Activated T-helper 1 cell treated with anti-CD3 and anti-CD28 coated beads, Interleukin-12 subunit alpha, Interleukin-12 subunit beta, Interleukin-2, Interleukin-4 antibody, amounts not matched to agents 30 ng/mL and 10 ng/mL and 1 ng/mL, durations not matched to agents 14 hours and 24 hours and 36 hours (primary cell): ENCODE results near the gene STX18. TPM values are rescaled to one million over a fixed set of nuclear protein-coding genes. Genes with fewer than 3 reads are reported as not detected.
A peak's percentile ranks its signal among the peaks of the same experiment; 100 is the strongest.

Experiments
- DNase-seq: peaks from one replicate; pipeline ENCODE4 v3.0.0; 2021; ENCODE audit warnings: low spot score
- H3K27ac Mint-ChIP-seq: one replicate; pipeline ENCODE4 v1.8.0; 2021; ENCODE audit warnings: mild to moderate bottlenecking, mixed read lengths
- H3K27me3 Mint-ChIP-seq: one replicate; pipeline ENCODE4 v1.8.0; 2022; ENCODE audit warnings: mild to moderate bottlenecking, moderate library complexity, mixed read lengths; ENCODE audit not compliant: insufficient read depth
- H3K36me3 Mint-ChIP-seq: one replicate; pipeline ENCODE4 v1.8.0; 2021; ENCODE audit warnings: low read depth, mixed read lengths
- H3K4me1 Mint-ChIP-seq: one replicate; pipeline ENCODE4 v1.8.0; 2021; ENCODE audit warnings: low read depth, mixed read lengths
- H3K4me3 Mint-ChIP-seq: one replicate; pipeline ENCODE4 v1.8.0; 2021; ENCODE audit warnings: mild to moderate bottlenecking, moderate library complexity, mixed read lengths
- H3K9me3 Mint-ChIP-seq: one replicate; pipeline ENCODE4 v1.8.0; 2021; ENCODE audit warnings: mixed read lengths
- intact Hi-C: fragments of 100-400 bp; cut with micrococcal nuclease; formaldehyde crosslinking; loops from one replicate; pipeline ENCODE4 v1.15.1; 2024
- total RNA-seq: library from RNA; stranded (reverse); gene quantifications from 2 replicates; pipeline ENCODE4 v1.2.3, GENCODE V29; 2022

STX18 gene
- total RNA-seq, 1 donor from 2014 or later: 35.4 TPM

GRCh38 chr4:4387531-4388310 lies 154.1 kb downstream of the STX18 start:
- intact Hi-C loops: no loop called here
- Mint-ChIP-seq H3K4me1 (peaks cover 5% of the 10 kb centered on the region), H3K9me3 (no peaks in the 10 kb centered on the region), H3K27me3 (peaks cover 38% of the 10 kb centered on the region), H3K4me3 (peak overlapping the region; percentile 39), H3K27ac (no peak overlapping the region), H3K36me3 (no peaks in the 10 kb centered on the region)
- no peak for DNase-seq

GRCh38 chr4:4386736-4387392 lies 155.0 kb downstream of the STX18 start, which contains the start of gene NSG1:
Gene NSG1, plus strand, starts transcription at chr4:4387102. Its CDS starts 528 bp downstream, at chr4:4387630.
- H3K27me3 Mint-ChIP-seq: peaks cover 44% of the 10 kb centered on the region
- no peak for DNase-seq
- intact Hi-C loops: no loop called here
- no peak within 1 kb of the TSS for H3K27ac Mint-ChIP-seq
- peak within 1 kb of the TSS; percentile 68 for H3K4me3 Mint-ChIP-seq
- H3K36me3 Mint-ChIP-seq: no peaks in the 10 kb centered on the region
- H3K9me3 Mint-ChIP-seq: no peaks in the 10 kb centered on the region
- H3K4me1 Mint-ChIP-seq: peaks cover 5% of the 10 kb centered on the region

GRCh38 chr4:4386296-4386735 lies 155.5 kb downstream of the STX18 start:
- DNase-seq: no peak
- H3K27me3 Mint-ChIP-seq: peaks cover 42% of the 10 kb centered on the region

GRCh38 chr4:4385729-4386295 lies 156.0 kb downstream of the STX18 start:
- no peak for DNase-seq
- no peak overlapping the region for H3K4me3 Mint-ChIP-seq
- peaks cover 45% of the 10 kb centered on the region for H3K27me3 Mint-ChIP-seq
- no peaks in the 10 kb centered on the region for H3K36me3 Mint-ChIP-seq
- intact Hi-C loops: no loop called here
- H3K4me1 Mint-ChIP-seq: peaks cover 5% of the 10 kb centered on the region
- no peaks in the 10 kb centered on the region for H3K9me3 Mint-ChIP-seq
- H3K27ac Mint-ChIP-seq: no peak overlapping the region

More at GRCh38 chr4:4386296-4386735, 155.5 kb downstream of the STX18 start:
- intact Hi-C loops: no loop called here
- no peaks in the 10 kb centered on the region for H3K36me3 Mint-ChIP-seq
- peaks cover 5% of the 10 kb centered on the region for H3K4me1 Mint-ChIP-seq
- peak overlapping the region; percentile 68 for H3K4me3 Mint-ChIP-seq
- H3K27ac Mint-ChIP-seq: no peak overlapping the region
- no peaks in the 10 kb centered on the region for H3K9me3 Mint-ChIP-seq

GRCh38 chr4:4384837-4385236 lies 157.0 kb downstream of the STX18 start:
- Mint-ChIP-seq H3K36me3 (no peaks in the 10 kb centered on the region), H3K27me3 (peaks cover 45% of the 10 kb centered on the region), H3K9me3 (no peaks in the 10 kb centered on the region), H3K4me1 (peaks cover 5% of the 10 kb centered on the region), H3K27ac (no peak overlapping the region), H3K4me3 (no peak overlapping the region)
- intact Hi-C loops: no loop called here
- no peak for DNase-seq

- Mint-ChIP-seq H3K27ac (no peak overlapping the region), H3K4me1 (peaks cover under 1% of the 10 kb centered on the region), H3K9me3 (no peaks in the 10 kb centered on the region), H3K4me3 (no peak overlapping the region), H3K36me3 (no peaks in the 10 kb centered on the region), H3K27me3 (peaks cover 34% of the 10 kb centered on the region)
- intact Hi-C loops: no loop called here
- DNase-seq: no peak
Measured at GRCh38 chr4:4383085-4383484, 158.8 kb downstream of the STX18 start.

GRCh38 chr4:4379540-4380087 lies 162.2 kb downstream of the STX18 start:
- no peak for DNase-seq
- Mint-ChIP-seq H3K4me3 (no peak overlapping the region), H3K27me3 (peaks cover 22% of the 10 kb centered on the region), H3K4me1 (no peaks in the 10 kb centered on the region), H3K9me3 (no peaks in the 10 kb centered on the region), H3K36me3 (no peaks in the 10 kb centered on the region), H3K27ac (no peak overlapping the region)
- intact Hi-C loops: no loop called here

- Mint-ChIP-seq H3K4me3 (no peak overlapping the region), H3K36me3 (no peaks in the 10 kb centered on the region), H3K9me3 (peaks cover 3% of the 10 kb centered on the region), H3K27ac (no peak overlapping the region), H3K27me3 (peaks cover 12% of the 10 kb centered on the region), H3K4me1 (no peaks in the 10 kb centered on the region)
- intact Hi-C loops: no loop called here
- no peak for DNase-seq
Measured at GRCh38 chr4:4377732-4378460, 164.0 kb downstream of the STX18 start.

- no peak for DNase-seq
- H3K4me3 Mint-ChIP-seq: no peak overlapping the region
- H3K36me3 Mint-ChIP-seq: no peaks in the 10 kb centered on the region
- peaks cover 3% of the 10 kb centered on the region for H3K9me3 Mint-ChIP-seq
- no peaks in the 10 kb centered on the region for H3K4me1 Mint-ChIP-seq
- peaks cover 9% of the 10 kb centered on the region for H3K27me3 Mint-ChIP-seq
- intact Hi-C loops: no loop called here
- H3K27ac Mint-ChIP-seq: no peak overlapping the region
Measured at GRCh38 chr4:4377191-4377590, 164.7 kb downstream of the STX18 start.

GRCh38 chr4:4376074-4376473 lies 165.8 kb downstream of the STX18 start:
- no peak for DNase-seq
- H3K27me3 Mint-ChIP-seq: peaks cover 4% of the 10 kb centered on the region
- no peaks in the 10 kb centered on the region for H3K4me1 Mint-ChIP-seq
- H3K36me3 Mint-ChIP-seq: no peaks in the 10 kb centered on the region
- intact Hi-C loops: no loop called here
- H3K4me3 Mint-ChIP-seq: no peak overlapping the region
- no peak overlapping the region for H3K27ac Mint-ChIP-seq
- peaks cover 3% of the 10 kb centered on the region for H3K9me3 Mint-ChIP-seq

- Mint-ChIP-seq H3K27ac (no peak overlapping the region), H3K27me3 (peaks cover 3% of the 10 kb centered on the region), H3K9me3 (peaks cover 3% of the 10 kb centered on the region), H3K4me1 (no peaks in the 10 kb centered on the region), H3K36me3 (no peaks in the 10 kb centered on the region), H3K4me3 (no peak overlapping the region)
- intact Hi-C loops: no loop called here
- DNase-seq: no peak
Measured at GRCh38 chr4:4374388-4375098, 167.3 kb downstream of the STX18 start.
